Measurements from ENCODE around the gene EFCAB8. TPM values are rescaled to one million over a fixed set of nuclear protein-coding genes. Genes with fewer than 3 reads are reported as not detected.

EFCAB8 gene
- total and polyA plus RNA-seq, 4 donors = 0.25 TPM; not detected in 3

DNA sequence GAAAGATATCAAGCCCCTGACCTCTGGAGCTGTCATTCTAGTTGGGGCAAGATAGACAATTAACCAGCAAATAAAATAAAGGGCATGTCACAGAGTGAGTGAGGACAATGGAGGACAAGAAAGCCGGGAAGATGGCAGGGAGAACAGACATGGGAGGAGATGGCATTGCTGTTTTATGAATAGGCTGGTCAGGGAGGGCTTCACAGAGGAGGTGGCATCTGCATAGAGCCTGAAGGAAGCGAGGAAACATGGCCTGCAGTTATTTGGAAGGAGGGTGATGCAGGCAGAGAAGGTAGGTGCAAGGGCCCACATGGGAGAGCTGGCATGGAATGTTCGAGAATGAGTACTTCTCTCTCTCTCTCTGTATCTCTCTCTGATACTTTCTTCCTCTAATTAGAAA is 63.7 kb downstream of the EFCAB8 start:
- Histone ChIP-seq H3K27me3 (ENCODE audit: control insufficient read depth in 4 of 4, insufficient read depth in 4 of 4, low read length in 3 of 4) (no peaks in the 10 kb centered on the region), H3K27ac (ENCODE audit: low read depth in 1 of 2, low read length in 2 of 2) (no peak overlapping the region), H3K9ac (ENCODE audit: low read depth in 1 of 2, low read length in 2 of 2) (no peak overlapping the region), H3K4me1 (ENCODE audit: control insufficient read depth in 4 of 4, insufficient read depth in 4 of 4, low read length in 3 of 4) (no peaks in the 10 kb centered on the region), H3K9me3 (ENCODE audit: control insufficient read depth in 4 of 4, low read length in 3 of 4) (no peaks in the 10 kb centered on the region), H3K36me3 (ENCODE audit: control insufficient read depth in 4 of 4, insufficient read depth in 3 of 4, low read depth in 1 of 4, low read length in 3 of 4) (no peaks in the 10 kb centered on the region), H3K4me3 (ENCODE audit: low read depth in 1 of 3, low read length in 3 of 3) (no peak overlapping the region)
- WGBS = 84% methylated on average over 3 of the region's 3 CpGs
- DNase-seq (ENCODE audit: low spot score) = no peak
- TF ChIP-seq CTCF (IDR thresholded peaks at IDR 0.05; ENCODE audit: low read depth, low read length, missing input control) (no peak), TAF1 (conservative IDR thresholded peaks at IDR 0.05) (no peak), EGR1 (IDR thresholded peaks at IDR 0.05; ENCODE audit: low read depth in 2 of 2) (no peak), ATF3 (IDR thresholded peaks at IDR 0.05) (no peak), FOXA2 (IDR thresholded peaks at IDR 0.05) (no peak), RAD21 (IDR thresholded peaks at IDR 0.05) (no peak)

- Histone ChIP-seq H3K4me1 (ENCODE audit: control insufficient read depth in 4 of 4, insufficient read depth in 4 of 4, low read length in 3 of 4) (no peaks in the 10 kb centered on the region), H3K27ac (ENCODE audit: low read depth in 1 of 2, low read length in 2 of 2) (no peak overlapping the region), H3K4me3 (ENCODE audit: low read depth in 1 of 3, low read length in 3 of 3) (no peak overlapping the region), H3K27me3 (ENCODE audit: control insufficient read depth in 4 of 4, insufficient read depth in 4 of 4, low read length in 3 of 4) (no peaks in the 10 kb centered on the region), H3K9ac (ENCODE audit: low read depth in 1 of 2, low read length in 2 of 2) (no peak overlapping the region), H3K36me3 (ENCODE audit: control insufficient read depth in 4 of 4, insufficient read depth in 3 of 4, low read depth in 1 of 4, low read length in 3 of 4) (no peaks in the 10 kb centered on the region), H3K9me3 (ENCODE audit: control insufficient read depth in 4 of 4, low read length in 3 of 4) (no peaks in the 10 kb centered on the region)
- no peak for DNase-seq (ENCODE audit: low spot score)
- 96% methylated on average over 1 of the region's 1 CpG for WGBS
- TF ChIP-seq HNF4A (conservative IDR thresholded peaks at IDR 0.05) (no peak), ATF3 (IDR thresholded peaks at IDR 0.05) (no peak), MAX (IDR thresholded peaks at IDR 0.05) (no peak), GABPA (IDR thresholded peaks at IDR 0.05 in 1 of 2, conservative IDR thresholded peaks at IDR 0.05 in 1 of 2) (no peak), SP1 (IDR thresholded peaks at IDR 0.05) (no peak), EGR1 (IDR thresholded peaks at IDR 0.05; ENCODE audit: low read depth in 2 of 2) (no peak), FOXA2 (IDR thresholded peaks at IDR 0.05) (no peak), YY1 (IDR thresholded peaks at IDR 0.05) (no peak), RAD21 (IDR thresholded peaks at IDR 0.05) (no peak)
These were observed 66.1 kb downstream of the EFCAB8 start for GRCh38 chr20:32924781-32925180.

DNA sequence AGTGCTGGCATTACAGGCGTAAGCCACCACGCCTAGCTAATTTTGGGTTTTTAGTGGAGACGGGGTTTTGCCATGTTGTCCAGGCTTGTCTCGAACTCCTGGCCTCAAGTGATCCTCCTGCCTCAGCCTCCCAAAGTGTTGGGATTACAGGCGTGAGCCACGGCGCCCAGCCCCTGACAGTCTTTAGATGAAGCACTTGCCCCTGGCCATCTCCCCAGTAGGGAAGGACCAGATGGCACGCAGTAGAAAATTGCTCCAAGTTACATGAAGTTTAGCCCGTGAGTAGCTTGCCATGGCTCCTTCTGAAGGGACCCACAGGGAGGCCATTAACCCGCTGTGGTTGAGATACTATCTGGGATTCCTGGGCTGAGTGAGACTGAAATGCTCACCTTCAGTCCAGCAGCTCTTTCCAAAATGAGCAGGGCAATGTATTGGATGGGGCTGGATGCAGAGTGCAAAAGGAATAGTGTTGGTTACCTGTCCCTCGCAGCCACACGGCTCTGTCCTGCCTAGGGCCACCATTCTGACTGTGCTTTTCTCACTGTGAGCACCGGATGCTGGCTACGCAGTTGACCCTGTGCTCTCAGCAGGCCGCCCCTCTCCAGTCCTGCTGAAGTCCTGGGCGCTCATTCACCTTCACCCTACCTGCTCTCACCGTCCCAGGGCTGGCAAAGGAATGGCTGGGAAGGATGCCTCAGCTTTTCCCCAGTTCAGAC is 66.9 kb downstream of the EFCAB8 start:
- Histone ChIP-seq H3K36me3 (ENCODE audit: control insufficient read depth in 4 of 4, insufficient read depth in 3 of 4, low read depth in 1 of 4, low read length in 3 of 4) (no peaks in the 10 kb centered on the region), H3K27ac (ENCODE audit: low read depth in 1 of 2, low read length in 2 of 2) (no peak overlapping the region), H3K4me3 (ENCODE audit: low read depth in 1 of 3, low read length in 3 of 3) (no peak overlapping the region), H3K9me3 (ENCODE audit: control insufficient read depth in 4 of 4, low read length in 3 of 4) (no peaks in the 10 kb centered on the region), H3K27me3 (ENCODE audit: control insufficient read depth in 4 of 4, insufficient read depth in 4 of 4, low read length in 3 of 4) (no peaks in the 10 kb centered on the region), H3K9ac (ENCODE audit: low read depth in 1 of 2, low read length in 2 of 2) (no peak overlapping the region), H3K4me1 (ENCODE audit: control insufficient read depth in 4 of 4, insufficient read depth in 4 of 4, low read length in 3 of 4) (no peaks in the 10 kb centered on the region)
- no peak for DNase-seq (ENCODE audit: low spot score)
- TF ChIP-seq REST (IDR thresholded peaks at IDR 0.05) (no peak), HNF4A (conservative IDR thresholded peaks at IDR 0.05) (no peak), HNF4G (IDR thresholded peaks at IDR 0.05) (no peak), NR2F2 (IDR thresholded peaks at IDR 0.05) (no peak), FOXA1 (IDR thresholded peaks at IDR 0.05) (no peak), GABPA (IDR thresholded peaks at IDR 0.05 in 1 of 2, conservative IDR thresholded peaks at IDR 0.05 in 1 of 2) (no peak), RAD21 (IDR thresholded peaks at IDR 0.05) (no peak), TAF1 (conservative IDR thresholded peaks at IDR 0.05) (no peak), FOXA2 (IDR thresholded peaks at IDR 0.05) (no peak), ATF3 (IDR thresholded peaks at IDR 0.05) (no peak)
- 82% methylated on average over 17 of the region's 17 CpGs for WGBS

Data from liver (tissue), 9 donors.